Ovary (tissue), 9 donors: ENCODE data around the gene TMEM80. TPM values are rescaled to one million over a fixed set of nuclear protein-coding genes. Genes with fewer than 3 reads are reported as not detected.

Source experiments
- DNase-seq, 5 donors: peaks; one replicate each; pipeline ENCODE4 v3.0.0-alpha.2; 2019 to 2020
- H3K27ac ChIP-seq, 2 donors: fragments of 200-600 bp; one replicate each; pipeline versions ENCODE4 v1.5.1 to v1.8.0; 2019 to 2022
- H3K27me3 ChIP-seq: fragments of 200-600 bp; one replicate; pipeline ENCODE4 v1.8.0; 2022
- H3K36me3 ChIP-seq: fragments of 200-600 bp; sonication (generic); one replicate; pipeline ENCODE4 v1.5.1; 2019
- H3K4me1 ChIP-seq: one replicate; pipeline ENCODE4 v1.8.1; 2013; ENCODE audit warnings: mild to moderate bottlenecking, moderate library complexity; ENCODE audit not compliant: insufficient read depth
- H3K4me3 ChIP-seq: fragments of 200-600 bp; sonication (generic); one replicate; pipeline ENCODE4 v1.5.1; 2017
- H3K9me3 ChIP-seq, 2 donors: fragments of 200-600 bp in 1 of 2; sonication (generic) in 1 of 2; one replicate each; pipeline versions ENCODE4 v1.5.1 to v1.8.1; 2013 to 2019; ENCODE audit warnings: mild to moderate bottlenecking in 1 of 2, moderate library complexity in 1 of 2
- EP300 ChIP-seq: sonication (generic); formaldehyde crosslinking; IDR thresholded peaks from one replicate; pipeline ENCODE4 v1.6.1; 2017; ENCODE audit warnings: antibody characterized with exemption
- POLR2A ChIP-seq: fragments of 450-650 bp; IDR thresholded peaks from one replicate; pipeline ENCODE4 v1.6.1; 2017; ENCODE audit warnings: antibody characterized with exemption, mild to moderate bottlenecking, moderate library complexity
- WGBS, 3 donors: extraction: QIAGEN DNeasy Blood & Tissue Kit in 1 of 3; methylation state at CpG; one replicate each; pipeline versions ENCODE4 v1.1.5 to v1.1.7; 2013 to 2017; 5-methylcytosine and 5-hydroxymethylcytosine counted together
- intact Hi-C, 4 donors: fragments of 100-400 bp; cut with DNase I; formaldehyde crosslinking; loops; one replicate each; pipeline versions ENCODE4 v1.11.0 to v1.15.1; 2022 to 2023
- polyA plus RNA-seq, 2 donors: library from polyadenylated mRNA; stranded (reverse); fragments of 200-250 nt in 1 of 2; fragments of 350-450 nt in 1 of 2; fragmentation: Illumina TruSeq in 1 of 2; extraction: RNeasy Lipid Tissue Mini Kit (QIAGEN cat#74804) in 1 of 2; gene quantifications; one replicate each; pipeline ENCODE4 v1.2.3, GENCODE V29; 2013 to 2014
- total RNA-seq, 7 donors: library from RNA; depleted of rRNA in 2 of 7; stranded (reverse); fragments of >200 nt in 2 of 7; fragmentation: NEBNext Ultra II Directional in 3 of 7; extraction: Animal tissue kit (Norgen Biotek cat#: 25700) in 3 of 7; gene quantifications; one replicate each; pipeline versions ENCODE4 v1.1.0 to v1.2.4, GENCODE V29; 2016 to 2023
- TF ChIP-seq, protein P1 (sequence below), 3 donors: fragments of 450-650 bp in 2 of 3; fragments of 200-600 bp in 1 of 3; IDR thresholded peaks; one replicate each; pipeline versions ENCODE4 v1.5.1 to v1.8.0; 2016 to 2022; ENCODE audit warnings: antibody characterized with exemption in 3 of 3, mild to moderate bottlenecking in 1 of 3
- donor health status: DM: no; HTN: no; CAD: no; lungs with moderate emphysema.
- donor health status: DM: no; HTN: no; CAD: no.
- donor health status: Bipolar disorder and iron deficiency.
- donor health status: DM: yes; HTN: yes; CAD: no.
- donor health status: DM: no; HTN: no; CAD: no.
- donor health status: DM: yes; HTN: yes; CAD: no.

The TMEM80 gene
- total and polyA plus RNA-seq, 9 donors, result 15.4 to 38.0 (median 30.5) TPM

DNA sequence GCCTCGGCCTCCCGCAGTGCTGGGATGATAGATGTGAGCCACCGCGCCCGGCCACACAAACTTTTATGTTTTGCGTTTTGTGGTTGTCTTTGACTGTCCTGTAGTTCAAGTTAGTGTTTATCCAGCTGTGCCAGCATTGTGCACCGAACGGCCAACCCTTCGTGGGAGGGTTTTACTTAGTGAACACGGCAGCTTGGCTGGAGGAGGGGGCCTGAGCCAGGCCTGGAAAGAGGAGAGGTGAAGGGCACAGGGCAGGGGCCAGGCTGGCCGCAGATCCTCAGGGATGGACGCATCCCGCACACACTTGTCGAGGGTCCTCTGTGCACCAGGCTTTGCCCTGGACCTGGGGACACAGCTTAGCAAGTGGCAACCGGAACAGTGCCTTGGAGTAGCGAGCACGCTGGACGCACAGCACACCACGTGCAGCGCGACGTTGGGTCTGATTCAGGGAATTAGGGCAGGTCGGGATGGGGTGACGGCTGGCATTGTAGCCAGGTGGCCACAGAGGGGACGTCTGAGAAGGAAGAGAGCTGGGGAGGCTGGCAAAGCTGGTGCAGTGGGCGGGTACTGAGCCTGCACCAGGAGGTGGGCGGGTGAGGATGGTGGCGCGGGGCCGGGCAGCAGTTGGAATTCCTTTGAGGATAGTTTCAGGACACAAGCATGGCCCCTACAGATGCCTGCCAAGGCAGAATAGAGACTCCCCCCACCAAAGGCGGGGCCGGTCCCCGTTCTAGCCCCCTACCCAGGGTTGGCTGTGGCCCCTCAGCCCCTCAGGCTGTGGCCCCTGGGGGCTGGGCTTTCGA, 23.8 kb downstream of the TMEM80 start:
- Histone ChIP-seq H3K27ac (no peak overlapping the region), H3K27me3 (no peaks in the 10 kb centered on the region), H3K9me3 (no peaks in the 10 kb centered on the region), H3K4me1 (peaks cover 6% of the 10 kb centered on the region), H3K4me3 (no peak overlapping the region), H3K36me3 (no peaks in the 10 kb centered on the region)
- intact Hi-C loops, result loop anchor here in 2 of 4 donors (5.0 kb wide), 2 partner anchors 162 to 167 kb away; no protein-coding TSS in a partner anchor
- WGBS, 3 donors, result 67 to 80% (median 73%) methylated on average over 33 to 34 of the region's 34 CpGs
- no peak for DNase-seq
- TF ChIP-seq, protein P1, sequence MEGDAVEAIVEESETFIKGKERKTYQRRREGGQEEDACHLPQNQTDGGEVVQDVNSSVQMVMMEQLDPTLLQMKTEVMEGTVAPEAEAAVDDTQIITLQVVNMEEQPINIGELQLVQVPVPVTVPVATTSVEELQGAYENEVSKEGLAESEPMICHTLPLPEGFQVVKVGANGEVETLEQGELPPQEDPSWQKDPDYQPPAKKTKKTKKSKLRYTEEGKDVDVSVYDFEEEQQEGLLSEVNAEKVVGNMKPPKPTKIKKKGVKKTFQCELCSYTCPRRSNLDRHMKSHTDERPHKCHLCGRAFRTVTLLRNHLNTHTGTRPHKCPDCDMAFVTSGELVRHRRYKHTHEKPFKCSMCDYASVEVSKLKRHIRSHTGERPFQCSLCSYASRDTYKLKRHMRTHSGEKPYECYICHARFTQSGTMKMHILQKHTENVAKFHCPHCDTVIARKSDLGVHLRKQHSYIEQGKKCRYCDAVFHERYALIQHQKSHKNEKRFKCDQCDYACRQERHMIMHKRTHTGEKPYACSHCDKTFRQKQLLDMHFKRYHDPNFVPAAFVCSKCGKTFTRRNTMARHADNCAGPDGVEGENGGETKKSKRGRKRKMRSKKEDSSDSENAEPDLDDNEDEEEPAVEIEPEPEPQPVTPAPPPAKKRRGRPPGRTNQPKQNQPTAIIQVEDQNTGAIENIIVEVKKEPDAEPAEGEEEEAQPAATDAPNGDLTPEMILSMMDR (IDR thresholded peaks at IDR 0.05), result no peak
- TF ChIP-seq POLR2A, result no peak
- no peak for TF ChIP-seq EP300

DNA sequence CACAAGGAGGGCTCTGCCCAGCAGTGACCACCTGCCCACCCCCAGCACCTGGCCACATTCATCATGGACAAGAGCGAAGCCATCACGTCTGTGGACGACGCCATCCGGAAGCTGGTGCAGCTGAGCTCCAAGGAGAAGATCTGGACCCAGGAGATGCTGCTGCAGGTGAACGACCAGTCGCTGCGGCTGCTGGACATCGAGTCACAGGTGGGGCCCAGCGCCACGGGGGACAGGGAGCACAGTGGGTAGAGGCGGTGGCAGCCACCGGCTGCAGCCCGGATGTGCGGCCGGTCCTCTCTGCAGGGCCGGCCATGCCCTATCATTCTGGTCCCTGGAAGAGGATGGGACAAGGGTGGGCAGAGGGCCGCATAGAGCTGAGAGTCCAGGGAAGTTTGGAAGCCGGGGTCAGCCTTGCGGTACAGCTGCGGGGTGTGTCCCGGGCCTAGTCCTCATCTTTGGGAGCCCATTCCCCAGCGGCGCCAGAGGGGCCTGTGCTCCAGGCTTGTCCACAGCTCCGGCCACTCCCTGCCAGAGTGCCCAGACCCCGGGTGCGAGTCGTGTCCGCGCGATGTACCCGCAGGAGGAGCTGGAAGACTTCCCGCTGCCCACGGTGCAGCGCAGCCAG, 24.5 kb downstream of the TMEM80 start:
- H3K4me1 ChIP-seq, result peaks cover 6% of the 10 kb centered on the region
- no peak overlapping the region for H3K4me3 ChIP-seq
- no peaks in the 10 kb centered on the region for H3K9me3 ChIP-seq
- WGBS, 3 donors, result 55 to 73% (median 69%) methylated on average over 32 to 35 of the region's 35 CpGs
- no peaks in the 10 kb centered on the region for H3K27me3 ChIP-seq
- DNase-seq, result no peak
- H3K27ac ChIP-seq, result no peak overlapping the region
- no peaks in the 10 kb centered on the region for H3K36me3 ChIP-seq
- TF ChIP-seq, protein P1 (IDR thresholded peaks at IDR 0.05), result no peak
- TF ChIP-seq EP300, result no peak
- TF ChIP-seq POLR2A, result no peak
- intact Hi-C loops, result loop anchor here in 2 of 4 donors (5.0 kb wide), 2 partner anchors 163 to 168 kb away; no protein-coding TSS in a partner anchor

DNA sequence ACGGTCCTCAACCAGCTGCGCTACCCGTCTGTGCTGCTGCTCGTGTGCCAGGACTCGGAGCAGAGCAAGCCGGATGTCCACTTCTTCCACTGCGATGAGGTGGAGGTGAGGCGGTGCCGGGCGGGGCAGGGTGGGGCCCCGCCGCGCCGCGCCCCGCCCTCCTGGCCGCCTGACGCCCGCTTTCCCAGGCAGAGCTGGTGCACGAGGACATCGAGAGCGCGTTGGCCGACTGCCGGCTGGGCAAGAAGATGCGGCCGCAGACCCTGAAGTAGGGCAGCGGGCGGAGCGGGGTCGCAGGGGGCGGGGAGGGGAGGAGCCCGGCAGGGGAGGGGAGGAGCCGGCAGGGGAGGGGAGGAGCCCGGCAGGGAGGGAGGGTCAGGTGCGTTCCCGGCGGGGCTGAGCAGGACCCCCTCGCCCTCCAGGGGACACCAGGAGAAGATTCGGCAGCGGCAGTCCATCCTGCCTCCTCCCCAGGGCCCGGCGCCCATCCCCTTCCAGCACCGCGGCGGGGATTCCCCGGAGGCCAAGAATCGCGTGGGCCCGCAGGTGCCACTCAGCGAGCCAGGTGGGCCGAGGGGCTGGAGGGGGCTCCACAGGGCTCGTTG, 25.1 kb downstream of the TMEM80 start:
- Histone ChIP-seq H3K27me3 (no peaks in the 10 kb centered on the region), H3K9me3 (no peaks in the 10 kb centered on the region), H3K4me1 (peaks cover 6% of the 10 kb centered on the region), H3K36me3 (no peaks in the 10 kb centered on the region), H3K27ac (no peak overlapping the region), H3K4me3 (no peak overlapping the region)
- TF ChIP-seq, protein P1 (IDR thresholded peaks at IDR 0.05), result no peak
- no peak for TF ChIP-seq EP300
- no peak for TF ChIP-seq POLR2A
- 3 to 17% (median 12%) methylated on average over 35 to 53 of the region's 53 CpGs for WGBS, 3 donors
- intact Hi-C loops, result loop anchor here in 2 of 4 donors (5.0 kb wide), 2 partner anchors 163 to 168 kb away; no protein-coding TSS in a partner anchor
- peak in 4 of 5 donors; percentile 54 to 65 (median 60) for DNase-seq

DNA sequence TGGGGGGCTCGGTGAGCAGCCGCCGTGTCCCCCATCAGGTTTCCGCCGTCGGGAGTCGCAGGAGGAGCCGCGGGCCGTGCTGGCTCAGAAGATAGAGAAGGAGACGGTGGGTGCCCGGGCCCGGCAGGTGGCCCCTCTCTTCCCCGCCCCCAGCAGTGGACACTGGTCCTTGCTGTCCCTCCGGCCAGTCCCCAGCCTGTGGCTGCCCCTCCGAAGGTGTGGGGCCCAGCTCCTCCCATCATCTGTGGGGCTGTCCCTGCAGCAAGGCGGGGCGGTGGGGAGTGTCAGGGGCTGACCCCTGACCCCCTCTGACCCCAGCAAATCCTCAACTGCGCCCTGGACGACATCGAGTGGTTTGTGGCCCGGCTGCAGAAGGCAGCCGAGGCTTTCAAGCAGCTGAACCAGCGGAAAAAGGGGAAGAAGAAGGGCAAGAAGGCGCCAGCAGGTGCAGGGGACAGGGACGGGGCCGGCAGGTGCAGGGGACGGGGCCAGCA, 25.7 kb downstream of the TMEM80 start:
- Histone ChIP-seq H3K4me1 (peaks cover 9% of the 10 kb centered on the region), H3K27ac (no peak overlapping the region), H3K9me3 (no peaks in the 10 kb centered on the region), H3K4me3 (no peak overlapping the region), H3K27me3 (no peaks in the 10 kb centered on the region), H3K36me3 (no peaks in the 10 kb centered on the region)
- no peak for DNase-seq
- TF ChIP-seq EP300 (no peak), POLR2A (no peak)
- TF ChIP-seq, protein P1 (IDR thresholded peaks at IDR 0.05), result no peak
- 20 to 52% (median 40%) methylated on average over 28 of the region's 28 CpGs for WGBS, 3 donors
- intact Hi-C loops, result loop anchor here in 2 of 4 donors (5.0 kb wide), 2 partner anchors 164 to 169 kb away; no protein-coding TSS in a partner anchor
